ENCODE measurements around the gene DIP2C.

DNA sequence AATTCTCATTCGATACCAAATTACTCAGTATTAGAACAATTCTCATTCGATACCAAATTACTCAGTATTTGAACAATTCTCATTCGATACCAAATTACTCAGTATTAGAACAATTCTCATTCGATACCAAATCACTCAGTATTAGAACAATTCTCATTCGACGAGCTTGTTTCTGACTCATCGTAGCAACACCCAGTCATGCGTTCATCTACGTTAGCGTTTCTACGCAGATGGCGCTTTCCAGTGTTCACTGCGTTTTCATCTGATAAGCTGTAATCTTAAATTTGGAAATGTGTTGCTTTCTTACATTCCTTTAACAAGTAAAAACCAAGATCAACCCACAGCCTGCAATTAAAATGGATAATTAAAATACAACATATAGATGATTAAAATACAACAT, 277.9 kb downstream of the DIP2C start:
- TF ChIP-seq POLR2AphosphoS5 (IDR thresholded peaks at IDR 0.05; ENCODE audit: low read depth, low read length) (no peak), POLR2A (IDR thresholded peaks at IDR 0.05; ENCODE audit: low read depth, low read length) (no peak)

All from GM12892 (cell line).